Gastrocnemius medialis (tissue), 4 donors: ENCODE results near the gene BBX.

Source experiments
- CTCF ChIP-seq, 5 experiments: fragments of 450-650 bp in 3 of 5; fragments of 200-600 bp in 2 of 5; sonication (generic) in 2 of 5; IDR thresholded peaks in 4 of 5; conservative IDR thresholded peaks in 1 of 5; 1 replicate in 4 of 5; 2 replicates in 1 of 5; pipeline ENCODE4 v1.5.1; 2016 to 2019; ENCODE audit warnings: antibody characterized with exemption in 5 of 5, mild to moderate bottlenecking in 3 of 5, moderate library complexity in 3 of 5
- POLR2A ChIP-seq, 2 donors: fragments of 450-650 bp; IDR thresholded peaks; one replicate each; pipeline ENCODE4 v1.6.1; 2017; ENCODE audit warnings: antibody characterized with exemption in 2 of 2, mild to moderate bottlenecking in 2 of 2, moderate library complexity in 2 of 2

GRCh38 chr3:107668963-107669362 is 146.2 kb downstream of the BBX start:
- TF ChIP-seq POLR2A (IDR thresholded peaks at IDR 0.05) = no peak
- TF ChIP-seq CTCF (IDR thresholded peaks at IDR 0.05 in 4 of 5, conservative IDR thresholded peaks at IDR 0.05 in 1 of 5) = no peak
